ENCODE results near the gene KMT5B.
A peak's percentile ranks its signal among the peaks of the same experiment; 100 is the strongest.

The KMT5B gene

GRCh38 chr11:68142028-68142412 is 71.1 kb downstream of the KMT5B start:
- H3K4me3 ChIP-seq (replicated peaks; ENCODE audit: low read depth, low read length) = no peak overlapping the region
- DNase-seq (ENCODE audit: extremely low read depth, insufficient read length) = peak; percentile 33
- TF ChIP-seq, protein P1, sequence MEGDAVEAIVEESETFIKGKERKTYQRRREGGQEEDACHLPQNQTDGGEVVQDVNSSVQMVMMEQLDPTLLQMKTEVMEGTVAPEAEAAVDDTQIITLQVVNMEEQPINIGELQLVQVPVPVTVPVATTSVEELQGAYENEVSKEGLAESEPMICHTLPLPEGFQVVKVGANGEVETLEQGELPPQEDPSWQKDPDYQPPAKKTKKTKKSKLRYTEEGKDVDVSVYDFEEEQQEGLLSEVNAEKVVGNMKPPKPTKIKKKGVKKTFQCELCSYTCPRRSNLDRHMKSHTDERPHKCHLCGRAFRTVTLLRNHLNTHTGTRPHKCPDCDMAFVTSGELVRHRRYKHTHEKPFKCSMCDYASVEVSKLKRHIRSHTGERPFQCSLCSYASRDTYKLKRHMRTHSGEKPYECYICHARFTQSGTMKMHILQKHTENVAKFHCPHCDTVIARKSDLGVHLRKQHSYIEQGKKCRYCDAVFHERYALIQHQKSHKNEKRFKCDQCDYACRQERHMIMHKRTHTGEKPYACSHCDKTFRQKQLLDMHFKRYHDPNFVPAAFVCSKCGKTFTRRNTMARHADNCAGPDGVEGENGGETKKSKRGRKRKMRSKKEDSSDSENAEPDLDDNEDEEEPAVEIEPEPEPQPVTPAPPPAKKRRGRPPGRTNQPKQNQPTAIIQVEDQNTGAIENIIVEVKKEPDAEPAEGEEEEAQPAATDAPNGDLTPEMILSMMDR (IDR thresholded peaks at IDR 0.05; ENCODE audit: insufficient read depth, low read length, poor library complexity, severe bottlenecking) = no peak
- H3K27me3 ChIP-seq (replicated peaks; ENCODE audit: control insufficient read depth, insufficient read depth, low read length) = no peaks in the 10 kb centered on the region; the same call in 1 of the 2 replicates
- no peaks in the 10 kb centered on the region for H3K36me3 ChIP-seq (ENCODE audit: control insufficient read depth, insufficient read depth, low read length)

GRCh38 chr11:68141246-68142027 is 71.7 kb downstream of the KMT5B start:
- Histone ChIP-seq H3K27me3 (replicated peaks; ENCODE audit: control insufficient read depth, insufficient read depth, low read length) (no peaks in the 10 kb centered on the region), H3K36me3 (ENCODE audit: control insufficient read depth, insufficient read depth, low read length) (no peaks in the 10 kb centered on the region), H3K4me3 (replicated peaks; ENCODE audit: low read depth, low read length) (no peak overlapping the region)
- TF ChIP-seq, protein P1 (IDR thresholded peaks at IDR 0.05; ENCODE audit: insufficient read depth, low read length, poor library complexity, severe bottlenecking) = no peak
- DNase-seq (ENCODE audit: extremely low read depth, insufficient read length) = peak; percentile 22

- Histone ChIP-seq H3K27me3 (replicated peaks; ENCODE audit: control insufficient read depth, insufficient read depth, low read length) (no peaks in the 10 kb centered on the region), H3K4me3 (replicated peaks; ENCODE audit: low read depth, low read length) (no peak overlapping the region), H3K36me3 (ENCODE audit: control insufficient read depth, insufficient read depth, low read length) (no peaks in the 10 kb centered on the region)
- TF ChIP-seq, protein P1 (IDR thresholded peaks at IDR 0.05; ENCODE audit: insufficient read depth, low read length, poor library complexity, severe bottlenecking) = no peak
- DNase-seq (ENCODE audit: extremely low read depth, insufficient read length) = no peak
Measured at GRCh38 chr11:68140496-68141245, 72.4 kb downstream of the KMT5B start.

DNA sequence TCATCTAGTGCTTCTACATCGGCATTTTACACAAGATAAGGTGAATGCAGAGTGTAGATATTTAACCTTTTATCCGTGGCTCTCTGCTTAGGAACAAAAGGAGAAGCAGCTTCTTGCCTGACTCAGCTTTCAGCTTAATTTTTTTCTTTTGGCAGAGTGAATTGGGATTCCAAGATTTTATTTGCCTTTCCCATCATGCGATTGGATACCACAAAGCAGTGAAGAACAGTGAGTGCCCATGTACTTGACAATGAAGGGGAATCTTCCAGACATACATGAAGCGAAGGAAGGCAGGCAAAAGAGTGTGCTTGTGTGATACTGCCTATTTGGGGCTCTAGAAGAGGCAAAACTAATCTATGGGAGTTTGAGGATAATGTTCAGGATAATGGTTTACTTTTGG is 74.9 kb downstream of the KMT5B start:
- Histone ChIP-seq H3K36me3 (ENCODE audit: control insufficient read depth, insufficient read depth, low read length) (no peaks in the 10 kb centered on the region), H3K4me3 (replicated peaks; ENCODE audit: low read depth, low read length) (no peak overlapping the region), H3K27me3 (replicated peaks; ENCODE audit: control insufficient read depth, insufficient read depth, low read length) (no peaks in the 10 kb centered on the region)
- DNase-seq (ENCODE audit: extremely low read depth, insufficient read length) = no peak
- TF ChIP-seq, protein P1 (IDR thresholded peaks at IDR 0.05; ENCODE audit: insufficient read depth, low read length, poor library complexity, severe bottlenecking) = no peak

GRCh38 chr11:68137833-68138232 is 75.3 kb downstream of the KMT5B start:
- H3K4me3 ChIP-seq (replicated peaks; ENCODE audit: low read depth, low read length) = no peak overlapping the region

More at GRCh38 chr11:68137833-68138232, 75.3 kb downstream of the KMT5B start:
- Histone ChIP-seq H3K27me3 (replicated peaks; ENCODE audit: control insufficient read depth, insufficient read depth, low read length) (no peaks in the 10 kb centered on the region), H3K36me3 (ENCODE audit: control insufficient read depth, insufficient read depth, low read length) (no peaks in the 10 kb centered on the region)
- TF ChIP-seq, protein P1 (IDR thresholded peaks at IDR 0.05; ENCODE audit: insufficient read depth, low read length, poor library complexity, severe bottlenecking) = no peak
- no peak for DNase-seq (ENCODE audit: extremely low read depth, insufficient read length)

Measured in GM06990 (cell line).